Neural cell (in vitro differentiated cells): Measurements from ENCODE around the gene PPAT. TPM values are rescaled to one million over a fixed set of nuclear protein-coding genes. Genes with fewer than 3 reads are reported as not detected.
A peak's percentile ranks its signal among the peaks of the same experiment; 100 is the strongest.

Experiments
- H2AFZ ChIP-seq: fragments of 200-600, 300-800 bp; sonication (generic), shearing (Covaris generic); 2 replicates; pipeline ENCODE4 v1.6.0; 2014; ENCODE audit warnings: low read depth, mild to moderate bottlenecking, antibody characterized with exemption, low read length, moderate library complexity
- H3F3A ChIP-seq: fragments of 200-600 bp; shearing (Covaris generic); 2 replicates; pipeline ENCODE4 v1.6.1; 2016; ENCODE audit warnings: mild to moderate bottlenecking, moderate library complexity, mixed read lengths, antibody characterized with exemption, low read length; ENCODE audit not compliant: insufficient read depth, poor library complexity, severe bottlenecking
- H3K27ac ChIP-seq: fragments of 200-600, 300-800 bp; sonication (generic), shearing (Covaris generic); 2 replicates; pipeline ENCODE4 v1.5.1; 2014; ENCODE audit warnings: mild to moderate bottlenecking, low read length, moderate library complexity
- H3K27me3 ChIP-seq: fragments of 300-800, 200-600 bp; sonication (generic), shearing (Covaris generic); 2 replicates; pipeline ENCODE4 v1.6.0; 2014; ENCODE audit warnings: mild to moderate bottlenecking, low read depth, low read length, moderate library complexity; ENCODE audit not compliant: insufficient read depth
- H3K36me3 ChIP-seq: fragments of 300-800, 200-600 bp; sonication (generic), shearing (Covaris generic); 2 replicates; pipeline ENCODE4 v1.5.1; 2014; ENCODE audit warnings: mild to moderate bottlenecking, antibody characterized with exemption, low read length, moderate library complexity; ENCODE audit not compliant: insufficient read depth
- H3K4me2 ChIP-seq: fragments of 300-800, 200-600 bp; sonication (generic), shearing (Covaris generic); 2 replicates; pipeline ENCODE4 v1.6.0; 2014; ENCODE audit warnings: mild to moderate bottlenecking, low read length
- H3K4me3 ChIP-seq: fragments of 300-800, 200-600 bp; sonication (generic), shearing (Covaris generic); 2 replicates; pipeline ENCODE4 v1.5.1; 2014; ENCODE audit warnings: mild to moderate bottlenecking, low read length, moderate library complexity
- H3K79me2 ChIP-seq: fragments of 200-600 bp; shearing (Covaris generic); replicated peaks from 2 replicates; pipeline ENCODE4 v1.6.0; 2014; ENCODE audit warnings: mild to moderate bottlenecking, low read length, moderate library complexity; ENCODE audit not compliant: insufficient read depth
- H3K9ac ChIP-seq: fragments of 300-800, 200-600 bp; sonication (generic), shearing (Covaris generic); 2 replicates; pipeline ENCODE4 v1.6.1; 2016; ENCODE audit warnings: mild to moderate bottlenecking, low read length, mixed read lengths
- H3K9me2 ChIP-seq: fragments of 200-600 bp; shearing (Covaris generic); 2 replicates; pipeline ENCODE4 v1.6.1; 2016; ENCODE audit warnings: mild to moderate bottlenecking, low read length, mixed read lengths; ENCODE audit not compliant: insufficient read depth
- H3K9me3 ChIP-seq: fragments of 200-600, 300-800 bp; sonication (generic), shearing (Covaris generic); 2 replicates; pipeline ENCODE4 v1.6.1; 2016; ENCODE audit warnings: mild to moderate bottlenecking, mixed run types, low read length, moderate library complexity, mixed read lengths
- H4K20me1 ChIP-seq: fragments of 200-600 bp; shearing (Covaris generic); 2 replicates; pipeline ENCODE4 v1.6.1; 2016; ENCODE audit warnings: mild to moderate bottlenecking, mixed run types; ENCODE audit not compliant: insufficient read depth
- CTCF ChIP-seq: fragments of 450-650 bp; IDR thresholded peaks from 2 replicates; pipeline ENCODE4 v1.5.1; 2014; ENCODE audit warnings: antibody characterized with exemption, mild to moderate bottlenecking, moderate library complexity; ENCODE audit not compliant: poor library complexity, severe bottlenecking
- EP300 ChIP-seq: fragments of 450-650 bp; conservative IDR thresholded peaks from 2 replicates; pipeline ENCODE4 v1.6.1; 2014; ENCODE audit warnings: antibody characterized with exemption, mild to moderate bottlenecking, moderate library complexity; ENCODE audit not compliant: poor library complexity, severe bottlenecking
- EZH2 ChIP-seq: fragments of 200-600, 300-800 bp; shearing (Covaris generic), sonication (generic); IDR thresholded peaks from 2 replicates; pipeline ENCODE4 v1.6.1; 2014; ENCODE audit warnings: antibody characterized with exemption, low read length, borderline replicate concordance, mild to moderate bottlenecking; ENCODE audit not compliant: insufficient read depth, poor library complexity, severe bottlenecking
- MXI1 ChIP-seq: fragments of 450-650 bp; conservative IDR thresholded peaks from 2 replicates; pipeline ENCODE4 v1.6.1; 2014; ENCODE audit warnings: antibody characterized with exemption, mild to moderate bottlenecking; ENCODE audit not compliant: poor library complexity, severe bottlenecking
- POLR2AphosphoS5 ChIP-seq: IDR thresholded peaks from 2 replicates; pipeline ENCODE4 v1.6.1; 2012
- RAD21 ChIP-seq: fragments of 450-650 bp; conservative IDR thresholded peaks from 2 replicates; pipeline ENCODE4 v1.6.1; 2014; ENCODE audit warnings: antibody characterized with exemption, mild to moderate bottlenecking, moderate library complexity
- REST ChIP-seq: IDR thresholded peaks from 2 replicates; pipeline ENCODE4 v1.6.1; 2012; ENCODE audit warnings: borderline replicate concordance
- SMC3 ChIP-seq: fragments of 450-650 bp; conservative IDR thresholded peaks from 2 replicates; pipeline ENCODE4 v1.6.1; 2014; ENCODE audit warnings: antibody characterized with exemption, mild to moderate bottlenecking, moderate library complexity; ENCODE audit not compliant: poor library complexity
- TAF1 ChIP-seq: IDR thresholded peaks from 2 replicates; pipeline ENCODE4 v1.6.1; 2012; ENCODE audit warnings: low read depth
- polyA plus RNA-seq: library from polyadenylated mRNA; depleted of rRNA; stranded (reverse); fragments of >200 nt; gene quantifications from 2 replicates; pipeline ENCODE4 v1.2.3, GENCODE V29; 2014

Gene PPAT
- polyA plus RNA-seq, 1 donor from 2014 or later = 22.5 TPM

- H3K9ac ChIP-seq = peak within 1 kb of the TSS; percentile 90
- TF ChIP-seq REST (peak; percentile 66), EZH2 (no peak), RAD21 (peak; percentile 59), POLR2AphosphoS5 (peak; percentile 95), TAF1 (peak; percentile 93), CTCF (peak; percentile 32), SMC3 (peak; percentile 71), EP300 (peak; percentile 80), MXI1 (peak; percentile 98)
- peak within 1 kb of the TSS; percentile 98 for H3K27ac ChIP-seq
- H2AFZ ChIP-seq = peak within 1 kb of the TSS; percentile 87
- peaks cover 38% of the 10 kb centered on the region for H3K79me2 ChIP-seq
- no peaks in the 10 kb centered on the region for H4K20me1 ChIP-seq
- peaks cover 3% of the 10 kb centered on the region for H3F3A ChIP-seq
- H3K36me3 ChIP-seq = no peaks in the 10 kb centered on the region
- H3K9me3 ChIP-seq = no peaks in the 10 kb centered on the region
- H3K27me3 ChIP-seq = no peaks in the 10 kb centered on the region
- H3K4me3 ChIP-seq = peak within 1 kb of the TSS; percentile 75
- H3K4me2 ChIP-seq = peak within 1 kb of the TSS; percentile 96
- H3K9me2 ChIP-seq = no peaks in the 10 kb centered on the region
Observed at GRCh38 chr4:56387023-56388001, 48.1 kb downstream of the PPAT start, which contains the start of gene AASDH. Gene AASDH, minus strand, starts transcription at chr4:56387491. Its CDS starts 3,192 bp downstream, at chr4:56384299.

GRCh38 chr4:56386091-56386490, 49.3 kb downstream of the PPAT start:
- H3K9ac ChIP-seq = no peak overlapping the region
- H3K4me2 ChIP-seq = no peak overlapping the region
- no peaks in the 10 kb centered on the region for H3K9me3 ChIP-seq
- peaks cover 3% of the 10 kb centered on the region for H3F3A ChIP-seq
- H2AFZ ChIP-seq = no peak overlapping the region
- no peaks in the 10 kb centered on the region for H3K9me2 ChIP-seq
- H3K4me3 ChIP-seq = peak overlapping the region; percentile 75
- no peaks in the 10 kb centered on the region for H4K20me1 ChIP-seq
- no peak for TF ChIP-seq EZH2
- TF ChIP-seq CTCF = no peak
- no peak for TF ChIP-seq TAF1
- no peak for TF ChIP-seq EP300
- TF ChIP-seq MXI1 = no peak
- no peak for TF ChIP-seq REST
- TF ChIP-seq POLR2AphosphoS5 = no peak
- TF ChIP-seq RAD21 = no peak
- no peak for TF ChIP-seq SMC3
- H3K27ac ChIP-seq = peak overlapping the region; percentile 98
- H3K27me3 ChIP-seq = no peaks in the 10 kb centered on the region
- H3K36me3 ChIP-seq = no peaks in the 10 kb centered on the region
- H3K79me2 ChIP-seq = peaks cover 40% of the 10 kb centered on the region
